ENCODE measurements around the gene ITGA2B. TPM values are rescaled to one million over a fixed set of nuclear protein-coding genes. Genes with fewer than 3 reads are reported as not detected.
A peak's percentile ranks its signal among the peaks of the same experiment; 100 is the strongest.

The ITGA2B gene
- total RNA-seq = 1.2 and 2.6 TPM in 2 replicates
- long read RNA-seq = 0 reads

- DNase-seq (ENCODE audit: low spot score, unreplicated experiment) = no peak
- H3K27me3 Mint-ChIP-seq = peaks cover 18% of the 10 kb centered on the region
- no peak within 1 kb of the TSS for H3K27ac Mint-ChIP-seq
- no peaks in the 10 kb centered on the region for H3K36me3 Mint-ChIP-seq (ENCODE audit: insufficient read depth)
- no peak for TF ChIP-seq CTCF (IDR thresholded peaks at IDR 0.05; ENCODE audit: unreplicated experiment)
- no peak within 1 kb of the TSS for H3K4me3 Mint-ChIP-seq (ENCODE audit: low read depth)
- H3K4me1 Mint-ChIP-seq (ENCODE audit: low read depth) = peaks cover 8% of the 10 kb centered on the region
- no peaks in the 10 kb centered on the region for H3K9me3 Mint-ChIP-seq (ENCODE audit: low read depth)
Measured at GRCh38 chr17:44389281-44389680, at the start of gene ITGA2B. ITGA2B (minus strand) TSS chr17:44389649; CDS start chr17:44389473, 176 bp downstream.

- Mint-ChIP-seq H3K4me1 (ENCODE audit: low read depth) (no peaks in the 10 kb centered on the region), H3K27me3 (no peaks in the 10 kb centered on the region), H3K27ac (no peak overlapping the region), H3K9me3 (ENCODE audit: low read depth) (no peaks in the 10 kb centered on the region), H3K36me3 (ENCODE audit: insufficient read depth) (peaks cover 6% of the 10 kb centered on the region), H3K4me3 (ENCODE audit: low read depth) (no peak overlapping the region)
- TF ChIP-seq CTCF (IDR thresholded peaks at IDR 0.05; ENCODE audit: unreplicated experiment) = no peak
- no peak for DNase-seq (ENCODE audit: low spot score, unreplicated experiment)
Measured at GRCh38 chr17:44439168-44439567, 49.7 kb upstream of the ITGA2B start.

GRCh38 chr17:44438636-44439035 is 49.2 kb upstream of the ITGA2B start:
- Mint-ChIP-seq H3K4me1 (ENCODE audit: low read depth) (no peaks in the 10 kb centered on the region), H3K4me3 (ENCODE audit: low read depth) (no peak overlapping the region), H3K27ac (peak overlapping the region; percentile 17), H3K27me3 (no peaks in the 10 kb centered on the region), H3K9me3 (ENCODE audit: low read depth) (no peaks in the 10 kb centered on the region), H3K36me3 (ENCODE audit: insufficient read depth) (peaks cover 7% of the 10 kb centered on the region)
- no peak for TF ChIP-seq CTCF (IDR thresholded peaks at IDR 0.05; ENCODE audit: unreplicated experiment)
- no peak for DNase-seq (ENCODE audit: low spot score, unreplicated experiment)

GRCh38 chr17:44436336-44436735 is 46.9 kb upstream of the ITGA2B start:
- Mint-ChIP-seq H3K27me3 (no peaks in the 10 kb centered on the region), H3K27ac (no peak overlapping the region), H3K9me3 (ENCODE audit: low read depth) (no peaks in the 10 kb centered on the region), H3K4me3 (ENCODE audit: low read depth) (no peak overlapping the region), H3K36me3 (ENCODE audit: insufficient read depth) (peaks cover 20% of the 10 kb centered on the region), H3K4me1 (ENCODE audit: low read depth) (peaks cover 7% of the 10 kb centered on the region)
- no peak for DNase-seq (ENCODE audit: low spot score, unreplicated experiment)
- TF ChIP-seq CTCF (IDR thresholded peaks at IDR 0.05; ENCODE audit: unreplicated experiment) = no peak

- Mint-ChIP-seq H3K36me3 (ENCODE audit: insufficient read depth) (peaks cover 26% of the 10 kb centered on the region), H3K4me1 (ENCODE audit: low read depth) (peaks cover 7% of the 10 kb centered on the region), H3K4me3 (ENCODE audit: low read depth) (no peak overlapping the region), H3K9me3 (ENCODE audit: low read depth) (no peaks in the 10 kb centered on the region), H3K27me3 (no peaks in the 10 kb centered on the region), H3K27ac (peak overlapping the region; percentile 22)
- DNase-seq (ENCODE audit: low spot score, unreplicated experiment) = no peak
- TF ChIP-seq CTCF (IDR thresholded peaks at IDR 0.05; ENCODE audit: unreplicated experiment) = no peak
Measured at GRCh38 chr17:44432254-44433157, 43.1 kb upstream of the ITGA2B start.

All from progenitor cell of endocrine pancreas (in vitro differentiated cells).